ENCODE data around the gene CEP128. TPM values are rescaled to one million over a fixed set of nuclear protein-coding genes. Genes with fewer than 3 reads are reported as not detected.

CEP128 gene
- total RNA-seq, 1 donor: 8.2 TPM

DNA sequence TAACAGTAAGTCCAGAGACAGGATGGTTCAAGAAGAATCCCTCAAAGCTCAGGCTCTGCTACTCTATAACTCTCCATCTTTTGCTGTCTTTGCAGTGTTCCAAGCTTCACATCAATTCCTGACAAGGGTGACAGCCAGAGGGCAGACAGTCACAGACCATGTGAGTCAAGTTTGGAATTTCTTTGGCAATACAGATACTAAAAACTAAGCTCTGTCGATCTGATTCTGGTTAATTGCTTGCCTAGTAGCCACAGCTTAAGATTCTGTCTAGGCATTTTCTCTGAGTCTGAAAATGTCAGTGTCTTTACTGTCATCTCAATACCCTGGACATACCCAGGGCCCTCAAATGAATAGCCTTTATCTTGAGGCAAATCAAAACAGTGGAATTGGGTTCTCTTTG is 153.7 kb downstream of the CEP128 start:
- TF ChIP-seq, protein P1, sequence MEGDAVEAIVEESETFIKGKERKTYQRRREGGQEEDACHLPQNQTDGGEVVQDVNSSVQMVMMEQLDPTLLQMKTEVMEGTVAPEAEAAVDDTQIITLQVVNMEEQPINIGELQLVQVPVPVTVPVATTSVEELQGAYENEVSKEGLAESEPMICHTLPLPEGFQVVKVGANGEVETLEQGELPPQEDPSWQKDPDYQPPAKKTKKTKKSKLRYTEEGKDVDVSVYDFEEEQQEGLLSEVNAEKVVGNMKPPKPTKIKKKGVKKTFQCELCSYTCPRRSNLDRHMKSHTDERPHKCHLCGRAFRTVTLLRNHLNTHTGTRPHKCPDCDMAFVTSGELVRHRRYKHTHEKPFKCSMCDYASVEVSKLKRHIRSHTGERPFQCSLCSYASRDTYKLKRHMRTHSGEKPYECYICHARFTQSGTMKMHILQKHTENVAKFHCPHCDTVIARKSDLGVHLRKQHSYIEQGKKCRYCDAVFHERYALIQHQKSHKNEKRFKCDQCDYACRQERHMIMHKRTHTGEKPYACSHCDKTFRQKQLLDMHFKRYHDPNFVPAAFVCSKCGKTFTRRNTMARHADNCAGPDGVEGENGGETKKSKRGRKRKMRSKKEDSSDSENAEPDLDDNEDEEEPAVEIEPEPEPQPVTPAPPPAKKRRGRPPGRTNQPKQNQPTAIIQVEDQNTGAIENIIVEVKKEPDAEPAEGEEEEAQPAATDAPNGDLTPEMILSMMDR (IDR thresholded peaks at IDR 0.05; ENCODE audit: insufficient read depth, low read depth, low read length): no peak
- peak; percentile 26 for DNase-seq (ENCODE audit: low read depth)
- H3K4me3 ChIP-seq (ENCODE audit: low read depth, low read length): no peak overlapping the region

- DNase-seq (ENCODE audit: low read depth): peak; percentile 69
- no peak overlapping the region for H3K4me3 ChIP-seq (ENCODE audit: low read depth, low read length)
- TF ChIP-seq, protein P1 (IDR thresholded peaks at IDR 0.05; ENCODE audit: insufficient read depth, low read depth, low read length): peak; percentile 58
These were observed 156.7 kb downstream of the CEP128 start for GRCh38 chr14:80784820-80785219.

- no peak for DNase-seq (ENCODE audit: low read depth)
- TF ChIP-seq, protein P1 (IDR thresholded peaks at IDR 0.05; ENCODE audit: insufficient read depth, low read depth, low read length): no peak
- no peak overlapping the region for H3K4me3 ChIP-seq (ENCODE audit: low read depth, low read length)
These were observed 159.6 kb downstream of the CEP128 start for GRCh38 chr14:80781972-80782367.

- no peak for DNase-seq (ENCODE audit: low read depth)
- TF ChIP-seq, protein P1 (IDR thresholded peaks at IDR 0.05; ENCODE audit: insufficient read depth, low read depth, low read length): no peak
- H3K4me3 ChIP-seq (ENCODE audit: low read depth, low read length): no peak overlapping the region
These were observed 161.0 kb downstream of the CEP128 start for GRCh38 chr14:80780500-80780899.

GRCh38 chr14:80776657-80777056 is 164.9 kb downstream of the CEP128 start:
- DNase-seq (ENCODE audit: low read depth): no peak
- H3K4me3 ChIP-seq (ENCODE audit: low read depth, low read length): no peak overlapping the region
- TF ChIP-seq, protein P1 (IDR thresholded peaks at IDR 0.05; ENCODE audit: insufficient read depth, low read depth, low read length): no peak

GRCh38 chr14:80776186-80776585 is 165.4 kb downstream of the CEP128 start:
- TF ChIP-seq, protein P1 (IDR thresholded peaks at IDR 0.05; ENCODE audit: insufficient read depth, low read depth, low read length): no peak
- no peak overlapping the region for H3K4me3 ChIP-seq (ENCODE audit: low read depth, low read length)
- no peak for DNase-seq (ENCODE audit: low read depth)

DNA sequence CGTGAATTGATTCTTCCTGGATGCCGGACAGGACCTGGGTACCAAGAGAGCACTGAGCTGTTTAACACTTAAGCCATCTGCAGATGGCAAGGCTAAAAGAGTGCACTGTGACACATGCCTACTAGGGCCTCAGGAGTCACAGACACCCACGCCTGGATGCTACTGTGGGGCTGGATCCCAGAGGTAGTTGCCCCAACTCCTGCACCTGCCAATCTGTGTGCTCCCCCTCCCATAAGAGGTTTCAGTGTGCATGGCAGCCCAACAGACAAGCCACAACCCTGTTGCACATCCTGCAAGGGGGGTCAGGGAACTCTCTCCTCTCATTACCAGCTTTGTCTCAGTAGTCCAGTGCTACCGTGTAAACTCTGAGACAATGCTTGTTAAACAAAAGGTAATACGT is 169.0 kb downstream of the CEP128 start:
- no peak for DNase-seq (ENCODE audit: low read depth)
- H3K4me3 ChIP-seq (ENCODE audit: low read depth, low read length): no peak overlapping the region
- TF ChIP-seq, protein P1 (IDR thresholded peaks at IDR 0.05; ENCODE audit: insufficient read depth, low read depth, low read length): no peak

Measured in fibroblast of villous mesenchyme (primary cell).